ENCODE data around the gene OSM.

- TF ChIP-seq CTCF (IDR thresholded peaks at IDR 0.05; ENCODE audit: low read depth, low read length) (no peak), EZH2phosphoT487 (IDR thresholded peaks at IDR 0.05; ENCODE audit: low read depth) (no peak)
These were observed 4.2 kb upstream of the OSM start for GRCh38 chr22:30270832-30271231.

All from OCI-LY3 (cell line).